ENCODE data around the gene SPATS2.

The SPATS2 gene

DNA sequence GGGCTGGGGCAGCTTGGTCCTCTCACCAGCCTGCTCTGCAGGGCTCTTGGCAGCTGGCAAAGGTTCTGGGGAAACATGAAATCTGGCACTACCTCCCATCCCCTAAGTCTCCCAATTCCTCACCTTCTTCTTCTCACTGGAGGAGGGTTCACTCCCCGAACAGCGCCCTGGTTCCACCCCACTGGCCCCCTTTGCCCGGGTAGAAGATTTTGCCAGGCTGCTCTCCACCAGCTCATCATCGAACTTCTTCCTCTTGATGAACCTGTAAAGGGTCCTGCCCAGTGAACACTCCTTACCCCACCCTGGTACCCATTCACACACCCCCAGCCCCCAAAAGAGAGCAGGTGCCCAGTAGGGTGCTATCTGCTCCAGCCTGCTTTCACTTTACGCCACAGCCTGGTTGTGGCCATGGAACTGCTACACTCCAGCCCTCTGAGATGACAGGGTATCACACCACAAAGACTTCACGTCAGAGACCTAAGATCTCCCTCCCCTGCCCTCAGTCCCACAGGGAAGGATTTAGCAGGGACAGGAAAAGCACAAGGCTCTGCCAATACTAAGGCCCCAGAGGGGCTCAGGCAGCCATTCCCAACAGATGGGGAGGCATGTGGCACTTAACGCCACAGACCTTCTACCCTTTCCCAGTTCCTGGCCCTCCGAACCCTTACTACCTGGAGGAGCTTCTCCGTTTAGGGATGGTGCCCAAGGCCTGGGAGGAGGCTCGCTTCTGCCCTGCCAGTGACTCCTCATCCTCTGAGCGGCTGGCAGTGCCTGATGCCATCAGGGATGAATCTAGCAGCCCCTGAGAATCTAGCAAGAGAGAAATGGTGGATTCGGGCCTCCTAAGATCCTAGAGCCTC lies 198.4 kb downstream of the SPATS2 start:
- DNase-seq (no peak), ATAC-seq (no peak)
- Mint-ChIP-seq H3K9me3 (no peaks in the 10 kb centered on the region), H3K27me3 (peaks cover 3% of the 10 kb centered on the region), H3K27ac (peak overlapping the region; percentile 55), H3K4me1 (peaks cover 69% of the 10 kb centered on the region), H3K4me3 (peak overlapping the region; percentile 18), H3K36me3 (ENCODE audit: low read depth) (peaks cover 32% of the 10 kb centered on the region)

DNA sequence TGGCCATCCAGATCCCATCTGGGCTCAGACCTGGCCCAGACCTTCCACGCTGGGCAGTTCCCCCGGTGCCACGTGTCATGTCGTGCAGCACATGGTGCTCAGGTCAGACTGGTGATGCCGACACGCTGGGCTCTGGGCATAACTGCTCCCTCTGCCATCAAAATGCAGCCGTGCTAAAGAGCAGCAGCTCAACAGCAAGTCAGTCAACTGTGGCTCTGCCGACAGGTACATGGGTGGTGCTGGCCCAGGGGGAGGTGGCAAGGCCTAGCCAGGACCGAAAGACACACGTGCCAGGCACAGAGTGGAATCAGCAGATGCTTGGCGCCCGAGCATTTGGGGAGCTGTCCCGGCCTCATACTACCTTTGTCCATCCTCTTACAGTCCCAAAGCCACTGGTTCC lies 199.1 kb downstream of the SPATS2 start:
- no peak for ATAC-seq
- Mint-ChIP-seq H3K27me3 (peaks cover 3% of the 10 kb centered on the region), H3K4me3 (no peak overlapping the region)

DNA sequence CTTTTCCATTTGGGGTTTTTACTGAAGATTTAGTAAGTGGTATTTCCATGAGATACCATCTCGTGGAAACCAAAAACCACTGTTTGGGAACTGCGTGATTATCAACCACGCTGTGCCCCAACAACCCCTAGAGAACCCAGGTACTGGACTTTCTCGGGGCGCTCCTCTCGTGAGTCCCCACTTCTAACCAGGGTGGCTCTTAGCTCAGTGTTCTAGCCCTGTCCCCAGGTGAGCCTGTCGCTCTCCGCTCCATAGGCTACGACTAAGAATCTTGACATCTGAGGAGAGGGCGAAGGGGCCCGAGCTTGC lies 200.0 kb downstream of the SPATS2 start:
- Mint-ChIP-seq H3K4me1 (peaks cover 64% of the 10 kb centered on the region), H3K9me3 (no peaks in the 10 kb centered on the region), H3K36me3 (ENCODE audit: low read depth) (peaks cover 26% of the 10 kb centered on the region), H3K27ac (peak overlapping the region; percentile 100), H3K4me3 (peak overlapping the region; percentile 100), H3K27me3 (peaks cover 3% of the 10 kb centered on the region)
- peak; percentile 6 for ATAC-seq
- DNase-seq, result no peak

More for the DNA sequence above, 199.1 kb downstream of the SPATS2 start:
- Mint-ChIP-seq H3K4me1 (peaks cover 68% of the 10 kb centered on the region), H3K27ac (no peak overlapping the region), H3K9me3 (no peaks in the 10 kb centered on the region), H3K36me3 (ENCODE audit: low read depth) (peaks cover 29% of the 10 kb centered on the region)
- DNase-seq, result no peak

DNA sequence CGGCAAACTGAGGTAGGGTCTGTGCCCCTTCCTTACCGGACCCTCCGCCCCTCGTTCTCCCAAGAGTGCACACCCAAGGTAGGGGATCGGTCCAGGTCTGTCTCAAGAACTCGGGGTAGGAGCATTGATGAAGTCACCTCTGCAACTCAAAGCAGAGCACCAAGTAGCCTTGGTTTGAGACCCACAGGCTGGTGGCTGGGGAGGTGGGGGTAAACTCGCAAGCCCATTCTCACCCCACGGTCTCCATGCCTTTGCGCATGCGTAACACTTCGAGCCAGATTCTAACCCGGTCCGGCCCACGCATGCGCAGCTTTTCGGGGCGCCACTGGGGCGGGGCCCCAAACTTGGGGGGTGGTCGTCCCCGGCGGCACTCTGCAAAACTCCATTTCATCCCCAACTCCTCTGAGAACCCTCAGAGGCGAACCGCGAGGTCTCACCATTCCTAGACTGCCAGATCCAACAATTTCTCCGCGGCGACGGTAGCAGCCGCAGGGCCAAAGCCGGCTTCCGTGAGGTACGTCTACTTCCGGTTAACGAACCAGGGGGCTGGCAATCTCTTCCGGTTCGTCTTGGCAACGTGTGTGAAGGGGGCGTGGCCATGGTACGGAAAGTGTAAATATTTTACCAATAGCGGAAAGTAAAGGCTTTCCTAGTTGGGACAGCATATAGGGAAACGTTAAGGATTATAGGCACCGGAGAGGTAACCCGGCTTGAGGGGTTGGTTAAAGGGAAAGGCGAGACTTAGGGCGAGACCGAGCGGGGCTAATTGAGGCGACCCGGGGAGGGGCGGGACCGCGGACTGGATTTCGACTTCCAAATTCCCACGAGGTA lies 200.6 kb downstream of the SPATS2 start, which contains the start of gene MCRS1:
Gene MCRS1, minus strand, starts transcription at position 532 of the 831 bp plus-strand sequence. CDS start 1,411 bp downstream, outside the sequence.
- DNase-seq (peak; percentile 91), ATAC-seq (peak; percentile 87)
- H3K36me3 Mint-ChIP-seq (ENCODE audit: low read depth), result peaks cover 23% of the 10 kb centered on the region
- no peaks in the 10 kb centered on the region for H3K9me3 Mint-ChIP-seq
- H3K4me3 Mint-ChIP-seq, result peak within 1 kb of the TSS; percentile 100
- H3K27ac Mint-ChIP-seq, result peak within 1 kb of the TSS; percentile 100
- H3K27me3 Mint-ChIP-seq, result peaks cover 3% of the 10 kb centered on the region
- peaks cover 64% of the 10 kb centered on the region for H3K4me1 Mint-ChIP-seq

DNA sequence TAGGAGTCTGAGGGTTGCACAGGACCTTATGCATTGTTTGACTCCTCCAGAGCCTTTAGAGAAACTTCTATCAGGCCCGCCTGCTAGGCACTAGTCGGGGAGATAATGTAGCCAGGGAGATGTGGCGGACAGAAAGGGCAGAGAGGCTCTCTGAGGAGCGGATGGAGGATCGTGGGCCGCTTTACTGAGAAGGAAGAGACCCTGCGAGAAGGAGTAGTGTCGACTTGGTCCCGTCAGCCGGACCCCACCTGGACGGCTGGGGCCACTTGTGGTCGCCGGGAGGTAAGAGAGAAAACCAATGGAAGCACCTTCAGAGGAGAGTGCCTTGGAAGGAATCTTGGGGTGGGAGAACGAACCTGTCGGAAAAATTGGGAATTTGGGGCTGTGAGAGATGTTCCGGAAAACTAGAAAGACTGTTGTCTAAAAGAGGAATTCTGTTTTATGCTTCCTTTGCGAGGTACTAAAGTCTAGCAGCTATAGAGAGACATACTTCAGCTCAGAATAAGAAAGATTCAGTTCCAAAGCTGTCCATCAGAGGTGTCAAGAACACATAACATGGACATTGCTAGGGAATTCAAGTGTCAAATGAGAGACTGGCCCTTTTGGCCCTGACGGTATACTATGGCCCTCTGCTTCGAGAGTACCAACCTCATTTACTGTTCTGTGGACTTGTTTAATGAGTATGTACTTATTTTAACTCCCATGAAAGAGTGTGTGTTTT lies 201.3 kb downstream of the SPATS2 start:
- H3K36me3 Mint-ChIP-seq (ENCODE audit: low read depth), result peaks cover 20% of the 10 kb centered on the region
- H3K27me3 Mint-ChIP-seq, result peaks cover 3% of the 10 kb centered on the region
- H3K27ac Mint-ChIP-seq, result peak overlapping the region; percentile 100
- H3K4me1 Mint-ChIP-seq, result peaks cover 63% of the 10 kb centered on the region
- peak; percentile 20 for ATAC-seq
- no peak for DNase-seq
- peak overlapping the region; percentile 100 for H3K4me3 Mint-ChIP-seq
- no peaks in the 10 kb centered on the region for H3K9me3 Mint-ChIP-seq

All from activated naive CD8-positive, alpha-beta T cell treated with anti-CD3 and anti-CD28 coated beads, Interleukin-2, amount 50 U/mL, for 24 hours (primary cell).